GM18505 (cell line): ENCODE results near the gene RAI1.

Source experiments
- ATAC-seq: cut with Tn5 transposase; IDR thresholded peaks from one replicate; pipeline ENCODE4 v1.9.1; 2021; ENCODE audit not compliant: unreplicated experiment
- POLR2A ChIP-seq: IDR thresholded peaks from 4 replicates; pipeline ENCODE4 v1.6.1; 2011; ENCODE audit warnings: borderline replicate concordance; ENCODE audit not compliant: insufficient read depth, insufficient read length; ENCODE audit errors: extremely low read depth

The RAI1 gene

DNA sequence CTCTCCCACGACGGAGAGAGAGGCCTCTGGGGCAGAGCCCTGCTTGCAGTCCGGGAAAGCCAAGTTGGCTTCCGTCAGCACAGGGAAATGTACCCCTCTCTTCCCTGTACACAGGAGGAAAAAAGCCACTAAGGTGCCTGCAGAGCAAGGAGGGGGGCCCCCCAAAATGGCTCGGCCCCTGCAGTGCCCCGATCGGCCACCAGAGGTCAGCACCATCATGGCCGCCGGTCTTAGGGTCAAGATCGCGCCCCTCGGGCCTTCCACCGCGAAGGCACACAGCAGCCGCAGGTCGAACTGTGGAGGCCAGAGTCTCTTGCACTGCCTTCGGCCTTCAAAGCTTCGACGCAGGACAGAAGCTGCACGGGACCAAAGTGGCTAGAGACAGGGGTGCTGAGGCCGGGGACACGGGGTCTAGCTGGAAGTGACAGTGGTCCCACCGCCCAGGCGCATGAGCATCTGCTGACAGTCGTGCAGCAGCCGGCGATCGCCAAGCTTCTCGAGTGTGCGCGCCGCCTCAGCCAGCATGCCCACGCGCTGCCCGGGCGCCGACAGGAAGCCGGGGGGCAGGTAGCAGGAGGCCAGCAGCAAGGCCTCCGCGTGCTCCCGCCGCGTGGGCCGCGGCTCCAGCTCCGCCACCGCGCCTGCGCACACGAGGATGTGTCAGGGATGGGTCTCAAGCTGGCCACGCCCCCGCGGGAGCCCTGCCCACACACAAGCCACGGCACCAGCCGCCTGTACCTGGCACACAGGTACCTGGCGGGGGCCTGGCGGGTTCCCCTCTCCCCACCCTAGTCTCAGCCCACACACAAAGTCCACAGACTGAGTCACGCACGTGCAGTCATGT is 131.2 kb downstream of the RAI1 start:
- no peak for TF ChIP-seq POLR2A
- no peak for ATAC-seq

DNA sequence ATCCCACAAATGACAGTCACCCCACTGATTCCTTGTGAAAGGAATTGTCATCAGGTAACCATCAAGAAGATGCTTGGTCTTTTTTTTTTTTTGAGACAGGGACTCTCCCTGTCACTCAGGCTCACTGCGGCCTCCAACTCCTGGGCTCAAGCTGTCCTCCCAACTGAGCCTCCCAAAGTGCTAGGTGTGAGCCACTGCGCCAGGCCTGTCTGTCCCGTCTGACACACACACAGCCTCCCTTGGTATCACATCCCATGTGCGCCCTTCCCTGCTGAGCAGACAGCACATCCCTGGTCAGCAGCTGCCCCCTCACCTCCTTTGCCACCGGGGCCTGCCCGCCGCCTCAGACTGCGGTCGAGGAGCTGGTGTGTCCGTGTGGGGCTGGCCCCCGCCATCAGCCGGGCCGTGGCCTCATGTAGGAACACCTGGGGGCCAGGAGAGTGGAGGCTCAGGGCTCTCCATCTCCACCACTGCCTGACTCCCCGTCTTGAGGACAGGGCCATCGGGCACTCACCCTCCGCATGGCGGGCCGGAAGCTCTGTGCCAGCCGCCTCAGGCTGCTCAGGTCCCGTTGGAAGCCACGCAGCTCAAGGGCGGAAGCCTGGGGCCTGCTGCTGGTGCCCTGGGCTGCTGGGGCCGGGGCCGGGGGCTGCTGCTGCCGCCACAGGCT is 131.9 kb downstream of the RAI1 start:
- no peak for ATAC-seq
- TF ChIP-seq POLR2A, result no peak

DNA sequence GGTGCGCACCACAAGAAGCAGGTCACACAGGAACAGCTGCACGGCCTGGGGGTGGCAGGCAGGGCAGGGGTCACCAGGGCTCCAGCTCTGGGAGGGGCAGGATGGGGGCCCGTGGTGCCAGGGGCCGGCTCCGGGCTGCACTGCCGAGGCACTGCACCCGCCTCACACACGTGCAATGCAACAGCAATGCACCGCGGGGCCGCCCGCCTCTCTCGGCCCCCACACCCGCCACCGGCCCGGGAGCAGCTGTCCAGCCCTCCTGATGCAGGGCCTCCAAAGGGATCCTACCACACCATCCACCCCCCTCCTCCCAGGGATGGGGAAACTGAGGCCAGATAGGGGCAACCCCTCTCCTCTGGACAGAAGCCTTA is 132.5 kb downstream of the RAI1 start:
- ATAC-seq, result no peak
- TF ChIP-seq POLR2A, result no peak

DNA sequence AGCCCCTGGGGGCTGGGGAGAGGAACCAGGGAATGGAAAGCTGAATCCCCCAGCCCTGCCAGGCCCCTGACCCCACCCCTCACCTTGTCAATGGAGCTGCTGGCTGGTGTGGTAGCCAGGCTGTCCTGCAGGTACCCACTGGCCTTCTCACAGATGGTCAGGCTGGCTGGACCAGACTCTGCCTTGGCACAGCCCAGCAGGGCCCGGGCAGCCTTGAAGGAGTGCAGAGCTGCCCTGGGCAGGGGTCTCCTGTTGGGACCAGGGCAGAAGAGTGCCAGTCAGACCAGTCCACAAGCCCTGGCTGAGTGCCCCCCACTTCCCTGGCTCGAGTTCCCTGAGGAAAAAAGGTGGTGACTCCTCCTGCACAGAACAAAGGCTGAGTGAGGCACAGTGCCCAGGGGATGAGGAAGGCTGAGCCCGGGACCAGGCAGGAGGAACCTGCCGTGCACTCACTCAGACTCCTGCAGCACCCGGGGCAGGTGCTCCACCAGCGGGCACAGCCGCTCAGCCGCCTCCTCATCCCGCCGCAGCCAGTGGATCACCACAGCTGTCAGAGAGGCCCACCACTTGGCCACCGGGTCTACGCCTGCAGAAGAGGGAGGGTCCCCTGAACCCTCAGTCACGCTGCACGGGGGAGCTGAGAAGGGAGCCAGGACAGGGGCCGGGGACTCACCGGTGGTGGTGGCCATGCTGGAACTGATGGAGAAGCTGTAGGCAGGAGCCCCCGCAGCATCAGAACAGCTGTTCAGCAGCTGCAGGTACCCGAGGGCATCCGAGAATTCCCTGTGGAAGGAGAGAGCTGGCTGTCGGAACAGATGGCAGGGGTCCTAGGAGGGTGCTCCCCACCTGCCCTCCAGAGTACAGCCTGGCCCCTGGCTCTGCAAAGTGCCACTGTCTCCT is 133.2 kb downstream of the RAI1 start:
- TF ChIP-seq POLR2A, result no peak

GRCh38 chr17:17815062-17815406 is 133.8 kb downstream of the RAI1 start:
- no peak for ATAC-seq
- no peak for TF ChIP-seq POLR2A

More for the DNA sequence above, 133.2 kb downstream of the RAI1 start:
- no peak for ATAC-seq

GRCh38 chr17:17815436-17816200 is 134.4 kb downstream of the RAI1 start:
- no peak for ATAC-seq
- peak; percentile 10 for TF ChIP-seq POLR2A

DNA sequence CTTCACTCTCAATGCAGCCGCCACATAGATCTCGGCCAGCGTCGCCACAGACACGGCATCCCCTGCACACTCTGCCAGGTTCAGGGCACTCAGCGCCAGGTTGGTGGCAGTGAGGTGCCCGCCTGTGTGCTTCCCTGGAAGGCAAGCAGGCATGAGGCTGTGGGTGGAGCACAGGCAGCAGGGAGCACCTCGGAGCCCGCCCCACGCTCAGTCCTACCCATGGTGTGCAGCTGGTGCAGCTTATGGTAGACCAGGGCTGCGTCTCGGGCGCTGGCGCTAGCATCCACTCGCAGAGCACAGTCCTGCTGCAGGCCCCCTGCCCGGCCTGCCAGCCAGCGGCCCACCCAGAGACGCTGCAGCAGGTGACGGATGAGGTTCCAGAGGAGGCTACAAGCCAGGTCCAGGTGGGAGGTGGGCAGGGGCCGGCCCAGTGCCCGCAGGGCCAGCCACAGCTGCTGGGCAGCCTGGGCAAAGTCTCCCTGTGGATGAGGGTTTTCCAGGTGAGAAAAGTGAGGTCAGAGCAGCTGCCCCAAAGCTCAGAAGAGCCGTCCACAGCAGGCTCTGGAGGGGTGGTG is 135.1 kb downstream of the RAI1 start:
- no peak for TF ChIP-seq POLR2A
- no peak for ATAC-seq

- ATAC-seq, result no peak
- no peak for TF ChIP-seq POLR2A
These were observed 135.7 kb downstream of the RAI1 start for GRCh38 chr17:17816831-17817551.

DNA sequence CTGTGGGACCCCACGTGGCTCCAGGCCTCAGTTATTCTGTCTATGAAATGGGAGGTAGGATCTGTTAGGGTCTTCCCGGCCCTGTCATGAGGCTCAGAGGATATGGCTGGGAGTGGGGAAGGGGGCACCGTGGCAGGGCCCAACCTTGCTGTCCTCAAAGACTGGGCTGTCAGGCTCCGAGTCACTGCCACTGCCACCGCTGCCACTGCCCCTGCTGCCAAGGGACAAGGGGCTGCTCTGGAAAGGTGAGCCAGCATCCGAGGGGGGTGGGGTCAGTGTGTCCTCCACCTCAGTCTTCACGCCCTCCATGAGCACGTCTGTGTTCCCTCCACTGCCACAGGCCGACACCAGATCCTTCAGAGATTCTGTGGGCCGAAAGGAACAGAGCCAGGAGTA is 136.3 kb downstream of the RAI1 start:
- no peak for ATAC-seq
- no peak for TF ChIP-seq POLR2A

- no peak for ATAC-seq
- TF ChIP-seq POLR2A, result no peak
These were observed 136.8 kb downstream of the RAI1 start for GRCh38 chr17:17818088-17818526.

DNA sequence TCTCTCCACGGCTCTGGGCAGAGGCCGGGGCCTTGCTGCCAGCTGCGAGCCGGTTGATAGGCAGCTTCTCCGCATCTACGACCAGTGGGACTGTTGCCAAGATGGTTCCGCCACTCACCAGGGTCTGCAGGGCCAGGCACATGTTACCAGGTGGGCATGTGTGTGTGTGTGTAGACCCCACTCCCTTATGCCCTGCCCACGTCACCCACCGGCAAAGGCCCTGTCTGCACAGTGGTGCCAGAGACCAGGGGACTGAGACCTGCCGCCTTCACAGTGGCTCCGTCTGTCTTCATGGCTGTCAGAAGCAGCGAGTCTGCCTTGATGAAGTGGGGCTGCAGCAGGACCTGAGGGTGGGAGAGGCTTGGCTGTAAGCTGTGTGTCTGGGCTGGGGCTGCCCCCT is 137.9 kb downstream of the RAI1 start:
- no peak for ATAC-seq
- no peak for TF ChIP-seq POLR2A

GRCh38 chr17:17819561-17819995 is 138.3 kb downstream of the RAI1 start:
- no peak for ATAC-seq
- TF ChIP-seq POLR2A, result no peak
